ENCODE results near the gene PDE4B.

PDE4B gene

DNA sequence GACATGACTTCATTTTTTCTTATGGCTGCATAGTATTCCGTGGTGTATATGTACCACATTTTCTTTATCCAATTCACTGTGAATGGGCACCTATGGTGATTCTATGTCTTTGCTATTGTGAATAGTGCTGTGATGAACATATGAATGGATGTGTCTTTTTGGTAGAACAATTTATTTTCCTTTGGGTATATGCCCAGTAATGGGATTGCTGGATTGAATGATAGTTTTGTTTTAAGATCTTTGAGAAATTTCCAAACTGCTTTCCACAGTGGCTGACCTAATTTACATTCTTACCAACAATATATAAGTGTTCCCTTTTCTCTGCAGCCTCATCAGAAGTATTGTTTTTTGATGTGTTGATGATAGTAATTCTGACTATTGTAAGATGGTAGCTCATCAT lies 379.6 kb downstream of the PDE4B start:
- no peak for DNase-seq (ENCODE audit: low read depth in 1 of 2, low spot score in 1 of 2)

DNA sequence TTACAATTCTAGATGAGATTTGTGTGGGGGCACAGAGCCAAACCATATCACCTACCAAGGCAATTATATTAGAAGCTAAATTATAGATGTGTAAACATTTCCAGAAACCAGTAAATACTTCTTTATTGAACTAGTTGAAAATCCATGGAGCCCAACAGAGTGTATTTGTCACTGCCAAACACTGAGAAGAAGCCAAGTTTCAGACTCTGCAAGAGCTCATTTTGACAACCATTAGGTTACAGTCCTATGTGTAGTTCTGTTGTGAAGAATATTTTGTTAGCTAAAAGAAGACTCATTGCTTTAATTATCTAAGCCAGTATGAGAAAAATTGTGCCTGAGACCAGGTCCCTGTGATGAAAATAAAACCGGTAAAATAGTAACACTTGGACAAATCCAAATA lies 382.4 kb downstream of the PDE4B start:
- no peak for DNase-seq (ENCODE audit: low read depth in 1 of 2, low spot score in 1 of 2)

GRCh38 chr1:66175581-66175980 lies 382.9 kb downstream of the PDE4B start:
- DNase-seq (ENCODE audit: low read depth in 1 of 2, low spot score in 1 of 2): no peak

GRCh38 chr1:66176012-66176715 lies 383.5 kb downstream of the PDE4B start:
- no peak for DNase-seq (ENCODE audit: low read depth in 1 of 2, low spot score in 1 of 2)

- DNase-seq (ENCODE audit: low read depth in 1 of 2, low spot score in 1 of 2): no peak
These were observed 384.1 kb downstream of the PDE4B start for GRCh38 chr1:66176832-66177231.

- DNase-seq (ENCODE audit: low read depth in 1 of 2, low spot score in 1 of 2): no peak
These were observed 384.8 kb downstream of the PDE4B start for GRCh38 chr1:66177510-66177909.

DNA sequence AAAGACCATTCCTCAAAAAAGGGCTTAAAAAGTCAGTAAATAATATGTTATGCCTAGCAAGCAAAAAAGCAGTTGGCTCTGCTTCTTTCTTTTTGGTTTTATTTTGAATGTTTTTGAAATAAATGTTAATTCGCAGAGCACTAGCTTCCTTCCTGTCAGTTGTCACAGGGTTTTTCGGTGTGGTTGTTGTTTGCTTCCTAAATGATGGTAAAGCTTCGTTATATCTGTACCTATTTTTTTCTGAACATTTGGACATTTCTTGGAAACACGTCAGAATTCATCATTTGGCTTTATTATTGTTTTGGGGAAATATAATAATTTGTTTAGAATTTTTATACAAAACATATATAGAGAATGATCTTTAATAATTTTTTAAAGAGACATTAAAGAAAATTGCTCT lies 389.3 kb downstream of the PDE4B start:
- no peak for DNase-seq (ENCODE audit: low read depth in 1 of 2, low spot score in 1 of 2)

- peak in 1 of 2 donors; percentile 1 for DNase-seq (ENCODE audit: low read depth in 1 of 2, low spot score in 1 of 2)
These were observed 390.0 kb downstream of the PDE4B start for GRCh38 chr1:66182551-66183178.

DNA sequence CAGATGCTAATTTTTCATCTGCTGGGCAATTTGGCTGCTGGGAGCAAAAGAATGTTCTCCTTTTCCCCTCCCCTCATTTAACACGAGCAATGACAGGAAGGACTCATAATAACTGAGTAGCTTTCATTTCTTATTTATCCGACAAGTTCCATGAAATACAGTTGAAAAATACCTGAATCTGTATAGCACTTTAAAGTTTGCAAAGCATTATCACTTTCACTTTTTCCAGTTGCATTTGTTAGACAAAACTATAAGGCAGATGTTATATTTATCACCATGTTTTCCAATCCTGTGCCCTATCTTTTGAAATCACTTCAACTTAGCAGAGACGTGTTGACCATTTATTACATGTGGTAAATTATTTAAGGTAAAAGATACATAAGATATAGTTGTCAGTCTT lies 390.7 kb downstream of the PDE4B start:
- no peak for DNase-seq (ENCODE audit: low read depth in 1 of 2, low spot score in 1 of 2)

- no peak for DNase-seq (ENCODE audit: low read depth in 1 of 2, low spot score in 1 of 2)
These were observed 404.4 kb downstream of the PDE4B start for GRCh38 chr1:66197120-66197519.

DNA sequence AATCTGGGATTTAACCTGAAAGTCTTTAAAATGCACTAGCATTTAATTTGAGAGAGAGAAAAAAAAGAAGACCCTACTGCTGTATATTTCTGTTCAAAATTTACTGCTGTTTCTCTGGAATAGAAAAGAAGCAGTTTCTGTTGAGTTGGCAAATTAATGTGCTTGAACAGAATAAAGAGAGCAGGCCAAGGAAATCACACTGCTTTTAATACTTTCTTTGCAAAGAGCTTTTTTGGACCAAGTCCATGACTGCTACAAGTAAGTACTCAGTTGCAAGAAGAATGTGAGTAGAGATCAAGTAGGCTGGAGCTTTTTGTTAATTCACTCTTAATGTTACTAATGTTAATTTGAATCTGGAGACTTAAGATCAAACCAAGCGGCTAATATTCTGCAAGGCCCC lies 405.1 kb downstream of the PDE4B start:
- DNase-seq (ENCODE audit: low read depth in 1 of 2, low spot score in 1 of 2): no peak

DNA sequence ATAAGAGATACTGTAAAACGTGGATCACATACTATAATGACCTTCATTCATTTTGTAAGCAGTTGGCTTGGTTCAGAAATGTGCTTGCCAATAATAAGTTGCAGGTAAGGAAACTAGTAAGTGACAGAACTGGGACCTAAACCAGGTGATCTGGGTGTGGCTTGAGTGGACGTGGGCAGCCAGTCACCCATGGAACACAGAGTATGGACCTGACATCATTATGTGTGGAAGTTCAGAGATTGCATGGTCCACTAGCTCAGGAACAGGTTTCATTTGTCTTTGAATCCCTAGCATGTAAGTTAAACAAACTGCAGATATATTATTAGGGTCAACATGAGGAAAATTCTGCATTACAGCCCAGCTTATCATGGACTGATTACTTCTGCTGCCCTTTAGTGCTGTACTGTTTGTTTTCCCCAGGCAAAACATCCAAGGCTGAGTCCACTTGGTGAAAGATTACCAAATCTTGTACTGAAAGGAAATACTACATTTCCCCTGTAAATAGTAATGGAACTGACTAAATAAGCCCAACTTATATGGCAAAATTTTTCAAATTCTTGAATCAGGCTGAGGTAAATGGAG lies 414.0 kb downstream of the PDE4B start:
- no peak for DNase-seq (ENCODE audit: low read depth in 1 of 2, low spot score in 1 of 2)

- DNase-seq (ENCODE audit: low read depth in 1 of 2, low spot score in 1 of 2): no peak
These were observed 414.8 kb downstream of the PDE4B start for GRCh38 chr1:66207484-66207883.

- no peak for DNase-seq (ENCODE audit: low read depth in 1 of 2, low spot score in 1 of 2)
These were observed 415.9 kb downstream of the PDE4B start for GRCh38 chr1:66208632-66209031.

- no peak for DNase-seq (ENCODE audit: low read depth in 1 of 2, low spot score in 1 of 2)
These were observed 418.0 kb downstream of the PDE4B start for GRCh38 chr1:66210635-66211244.

DNA sequence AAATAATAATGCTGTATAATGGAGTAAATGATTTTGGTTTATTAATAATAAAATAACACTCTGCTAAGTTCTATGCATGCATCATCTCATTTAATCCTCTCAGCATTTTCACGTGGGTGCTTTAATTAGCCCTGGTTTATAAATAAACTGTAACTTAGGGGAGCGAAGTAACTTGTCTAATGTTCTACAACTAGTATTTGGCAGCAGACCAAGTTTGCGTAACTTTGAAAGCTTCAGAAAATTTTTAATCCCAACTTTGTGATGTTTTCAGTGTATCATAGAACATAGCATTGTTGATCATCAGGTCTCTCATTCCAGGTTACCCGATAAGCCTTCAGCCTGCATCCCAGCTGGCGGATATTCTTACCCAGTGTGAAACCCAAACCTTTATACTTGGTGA lies 418.8 kb downstream of the PDE4B start:
- DNase-seq (ENCODE audit: low read depth in 1 of 2, low spot score in 1 of 2): no peak

GRCh38 chr1:66213491-66213890 lies 420.8 kb downstream of the PDE4B start:
- no peak for DNase-seq (ENCODE audit: low read depth in 1 of 2, low spot score in 1 of 2)

DNA sequence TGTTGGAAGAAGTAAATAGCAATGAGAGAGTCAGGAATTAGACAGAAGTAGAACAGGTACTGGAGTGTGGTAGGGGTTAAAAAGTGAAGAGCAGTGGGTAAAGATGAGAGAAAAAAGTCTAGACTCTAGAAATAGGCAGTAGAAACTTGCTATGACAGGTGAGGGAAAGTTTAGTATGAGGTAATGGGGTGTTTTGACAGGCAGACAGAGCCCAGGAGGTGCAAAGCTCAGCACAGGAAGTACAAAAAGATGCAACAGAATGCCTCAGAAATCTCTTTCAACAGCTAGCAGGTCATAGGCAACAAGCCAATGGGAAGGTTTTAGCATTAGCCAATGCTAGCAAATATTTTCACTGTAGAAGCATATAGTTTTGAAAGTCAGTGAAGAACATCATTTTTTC lies 422.2 kb downstream of the PDE4B start:
- no peak for DNase-seq (ENCODE audit: low read depth in 1 of 2, low spot score in 1 of 2)

- no peak for DNase-seq (ENCODE audit: low read depth in 1 of 2, low spot score in 1 of 2)
These were observed 424.3 kb downstream of the PDE4B start for GRCh38 chr1:66217021-66217420.

DNA sequence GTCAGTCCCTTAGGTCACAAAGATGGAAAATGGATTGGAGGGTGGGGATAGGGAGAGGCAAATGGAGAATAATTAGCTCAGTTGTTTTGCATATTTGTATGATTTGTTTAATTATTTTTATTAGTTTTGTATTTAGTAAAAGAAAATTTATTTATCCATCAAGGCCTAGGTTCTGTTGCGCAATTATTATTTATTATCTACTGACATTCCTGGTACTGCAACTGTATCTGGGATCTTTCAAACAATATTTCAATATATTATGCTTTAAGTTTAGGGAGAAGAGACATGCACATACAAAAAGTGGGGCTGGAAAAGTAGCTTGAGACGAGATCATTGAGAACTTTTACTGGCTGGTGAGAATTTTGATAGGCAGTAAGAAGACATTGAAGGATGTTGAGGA lies 424.9 kb downstream of the PDE4B start:
- DNase-seq (ENCODE audit: low read depth in 1 of 2, low spot score in 1 of 2): no peak

DNA sequence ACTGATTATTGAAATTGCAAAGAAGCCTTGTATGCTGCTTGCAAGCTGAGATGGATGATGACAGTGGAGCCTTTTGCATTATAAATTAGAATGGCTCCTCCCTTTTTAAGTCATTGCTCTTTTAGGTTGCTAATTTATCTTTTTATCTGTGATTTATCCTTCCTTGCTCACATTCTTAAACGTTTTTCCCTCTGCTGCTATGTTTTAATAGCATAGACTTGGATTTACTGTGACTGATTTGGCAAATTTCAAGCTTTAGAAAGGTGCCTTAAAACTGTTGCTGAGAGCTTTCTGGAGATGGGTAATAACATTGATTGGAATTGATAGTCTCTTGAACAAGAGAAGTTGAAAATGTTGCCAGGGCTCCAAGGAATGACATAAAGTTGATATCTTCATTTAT lies 427.8 kb downstream of the PDE4B start:
- no peak for DNase-seq (ENCODE audit: low read depth in 1 of 2, low spot score in 1 of 2)

DNA sequence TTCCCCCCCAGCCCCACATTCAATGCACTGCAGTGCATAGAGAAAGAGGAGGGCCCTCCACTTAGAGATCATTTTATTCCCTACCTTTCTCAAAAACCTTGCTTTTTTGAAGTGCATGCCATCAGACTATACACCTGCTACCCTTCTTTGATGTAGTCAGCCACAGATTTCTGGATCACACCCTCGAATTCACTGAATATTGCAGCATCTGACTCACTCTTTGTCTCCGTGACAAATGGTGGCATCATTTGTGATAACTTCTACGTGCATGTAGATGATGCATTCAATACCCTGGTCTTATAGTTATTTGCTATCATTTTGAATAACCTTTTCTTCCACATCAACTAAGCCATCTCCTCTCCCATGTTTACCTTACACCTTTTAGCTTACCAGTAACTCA lies 431.0 kb downstream of the PDE4B start:
- DNase-seq (ENCODE audit: low read depth in 1 of 2, low spot score in 1 of 2): no peak

Measured in activated T-helper 1 cell treated with anti-CD3 and anti-CD28 coated beads, Interleukin-2, amount 50 U/mL, for 16 hours (primary cell).